IMR-90 (cell line): ENCODE data around the gene FXYD4. TPM values are rescaled to one million over a fixed set of nuclear protein-coding genes. Genes with fewer than 3 reads are reported as not detected.
A peak's percentile ranks its signal among the peaks of the same experiment; 100 is the strongest.

Experiments
- ATAC-seq: fragments of 200-7000 bp; cut with Tn5 transposase; 2 replicates; pipeline ENCODE4 v1.9.1; 2020; ENCODE audit warnings: low read depth, mild to moderate bottlenecking, moderate library complexity
- BruUV-seq: library from RNA; stranded (reverse); fragments of 400-500 nt; replicated peaks from 2 replicates; lab custom pipeline; 2021; lab: Mats Ljungman, UMichigan
- CTCF ChIA-PET: fragments of 300-600 bp; formaldehyde crosslinking; extraction: SDS; loops from one replicate; lab custom pipeline; 2021; ENCODE audit warnings: antibody characterized with exemption; lab: Yijun Ruan, JAX
- POLR2A ChIA-PET: fragments of 300-600 bp; sonication (Branson Sonifier 250); formaldehyde crosslinking; loops from one replicate; lab custom pipeline; 2022; ENCODE audit warnings: antibody characterized with exemption; ENCODE audit not compliant: unreplicated experiment; lab: Charles Lee
- DNase-seq: peaks from one replicate; pipeline ENCODE4 v3.0.0; 2013
- H2AFZ ChIP-seq: replicated peaks from 2 replicates; pipeline ENCODE3; 2013; ENCODE audit warnings: low read length, mild to moderate bottlenecking; ENCODE audit not compliant: poor library complexity
- H2AK5ac ChIP-seq: 2 replicates; pipeline ENCODE4 v1.6.1; 2013; ENCODE audit warnings: low read depth, low read length, inconsistent platforms
- H2AK9ac ChIP-seq: replicated peaks from 2 replicates; pipeline ENCODE3; 2013; ENCODE audit warnings: mild to moderate bottlenecking, low read depth, low read length, moderate library complexity; ENCODE audit not compliant: poor library complexity
- H2BK120ac ChIP-seq: 2 replicates; pipeline ENCODE4 v1.6.1; 2013; ENCODE audit warnings: low read depth, low read length, inconsistent platforms
- H2BK15ac ChIP-seq: 3 replicates; pipeline ENCODE4 v1.6.1; 2013; ENCODE audit warnings: low read depth, low read length, inconsistent platforms
- H2BK20ac ChIP-seq: 2 replicates; pipeline ENCODE4 v1.6.1; 2013; ENCODE audit warnings: low read depth, mild to moderate bottlenecking, inconsistent platforms, low read length, moderate library complexity
- H2BK5ac ChIP-seq: 2 replicates; pipeline ENCODE4 v1.6.1; 2013; ENCODE audit warnings: mild to moderate bottlenecking, low read depth, low read length, inconsistent platforms; ENCODE audit not compliant: poor library complexity, severe bottlenecking
- H3K14ac ChIP-seq: replicated peaks from 2 replicates; pipeline ENCODE4 v1.6.1; 2013; ENCODE audit warnings: low read depth, low read length, inconsistent platforms
- H3K18ac ChIP-seq: 2 replicates; pipeline ENCODE4 v1.6.1; 2013; ENCODE audit warnings: low read depth, low read length, control low read depth
- H3K23ac ChIP-seq: 2 replicates; pipeline ENCODE4 v1.6.1; 2013; ENCODE audit warnings: low read depth, low read length, inconsistent platforms
- H3K27ac ChIP-seq: 2 replicates; pipeline ENCODE4 v1.5.1; 2013; ENCODE audit warnings: mild to moderate bottlenecking, control low read depth, low read length; ENCODE audit not compliant: insufficient read depth
- H3K27me3 ChIP-seq: 2 replicates; pipeline ENCODE4 v1.6.1; 2013; ENCODE audit warnings: low read length; ENCODE audit not compliant: control insufficient read depth, insufficient read depth
- H3K36me3 ChIP-seq: 2 replicates; pipeline ENCODE4 v1.6.1; 2013; ENCODE audit warnings: low read length, mixed read lengths; ENCODE audit not compliant: control insufficient read depth, insufficient read depth
- H3K4ac ChIP-seq: 2 replicates; pipeline ENCODE4 v1.6.1; 2013; ENCODE audit warnings: low read depth, low read length, inconsistent platforms
- H3K4me1 ChIP-seq: 2 replicates; pipeline ENCODE4 v1.6.1; 2013; ENCODE audit warnings: low read length, mixed read lengths; ENCODE audit not compliant: control insufficient read depth, insufficient read depth
- H3K4me2 ChIP-seq: 2 replicates; pipeline ENCODE4 v1.6.1; 2013; ENCODE audit warnings: low read depth, mild to moderate bottlenecking, control low read depth, low read length, moderate library complexity
- H3K4me3 ChIP-seq: 2 replicates; pipeline ENCODE4 v1.5.1; 2013; ENCODE audit warnings: low read depth, mild to moderate bottlenecking, control low read depth, low read length, moderate library complexity; ENCODE audit not compliant: insufficient read depth
- H3K56ac ChIP-seq: 2 replicates; pipeline ENCODE4 v1.6.1; 2013; ENCODE audit warnings: low read length, inconsistent platforms; ENCODE audit not compliant: insufficient read depth; ENCODE audit errors: extremely low read depth
- H3K79me1 ChIP-seq, 2 experiments: 2 replicates each; pipeline ENCODE4 v1.6.1; 2013; ENCODE audit warnings: low read length in 2 of 2, inconsistent platforms in 1 of 2, low read depth in 1 of 2
- H3K9ac ChIP-seq: 2 replicates; pipeline ENCODE4 v1.6.1; 2013; ENCODE audit warnings: low read depth, low read length, control low read depth
- H3K9me1 ChIP-seq: 2 replicates; pipeline ENCODE4 v1.6.1; 2013; ENCODE audit warnings: low read length, inconsistent platforms; ENCODE audit not compliant: insufficient read depth
- H3K9me3 ChIP-seq: 2 replicates; pipeline ENCODE4 v1.6.1; 2013; ENCODE audit warnings: low read length; ENCODE audit not compliant: control insufficient read depth, insufficient read depth
- H4K20me1 ChIP-seq: 2 replicates; pipeline ENCODE4 v1.6.1; 2013; ENCODE audit warnings: low read length, inconsistent platforms; ENCODE audit not compliant: insufficient read depth
- H4K5ac ChIP-seq: 2 replicates; pipeline ENCODE4 v1.6.1; 2013; ENCODE audit warnings: mild to moderate bottlenecking, low read depth, low read length, control low read depth
- H4K8ac ChIP-seq, 2 experiments: 2 replicates each; pipeline ENCODE4 v1.6.1; 2013; ENCODE audit warnings: low read depth in 2 of 2, low read length in 2 of 2, control low read depth in 1 of 2, inconsistent platforms in 1 of 2
- H4K91ac ChIP-seq: 2 replicates; pipeline ENCODE4 v1.6.1; 2013; ENCODE audit warnings: low read depth, low read length, inconsistent platforms; ENCODE audit not compliant: insufficient read depth
- BHLHE40 ChIP-seq: fragments of 150-350 bp; IDR thresholded peaks from 2 replicates; pipeline ENCODE4 v1.6.1; 2016; ENCODE audit warnings: mild to moderate bottlenecking, low read depth, low read length
- CEBPB ChIP-seq: IDR thresholded peaks from 2 replicates; pipeline ENCODE4 v1.6.1; 2012; ENCODE audit warnings: low read depth, low read length, improper control_type of control experiment
- FOS ChIP-seq: fragments of 150-350 bp; IDR thresholded peaks from 2 replicates; pipeline ENCODE4 v1.6.1; 2016; ENCODE audit warnings: low read depth, low read length
- MAZ ChIP-seq: IDR thresholded peaks from 2 replicates; pipeline ENCODE4 v1.6.1; 2012; ENCODE audit warnings: low read depth, mild to moderate bottlenecking, low read length, improper control_type of control experiment, moderate library complexity, borderline replicate concordance
- POLR2A ChIP-seq: IDR thresholded peaks from 2 replicates; pipeline ENCODE4 v1.6.1; 2012; ENCODE audit warnings: mild to moderate bottlenecking, low read depth, low read length
- RCOR1 ChIP-seq: IDR thresholded peaks from 2 replicates; pipeline ENCODE4 v1.6.1; 2012; ENCODE audit warnings: mild to moderate bottlenecking, low read length, improper control_type of control experiment; ENCODE audit not compliant: insufficient replicate concordance
- SMC3 ChIP-seq: fragments of 150-350 bp; IDR thresholded peaks from 2 replicates; pipeline ENCODE4 v1.6.1; 2016; ENCODE audit warnings: low read depth, mild to moderate bottlenecking, antibody characterized with exemption, low read length, moderate library complexity
- WGBS, 2 experiments: methylation state at CpG; one replicate each; pipeline versions ENCODE4 v1.1.5 to v1.1.7; 2013; ENCODE audit warnings: missing lambda C conversion rate in 2 of 2; ENCODE audit not compliant: insufficient read length in 1 of 2; ENCODE audit errors: extremely low coverage in 2 of 2; 5-methylcytosine and 5-hydroxymethylcytosine counted together
- dilution Hi-C: fragments of 300-500 bp; cut with HindIII; formaldehyde crosslinking; loops from one replicate; pipeline ENCODE4 v1.14.3; 2018; ENCODE audit warnings: low sequenced_read_pairs; ENCODE audit not compliant: unreplicated experiment
- in situ Hi-C: fragments of 300-500 bp; cut with MboI; formaldehyde crosslinking; loops from 3 replicates; pipeline ENCODE4 v1.14.3; 2019; ENCODE audit warnings: low sequenced_read_pairs, inconsistent platforms, mixed read lengths
- intact Hi-C: fragments of 100-400 bp; cut with micrococcal nuclease; formaldehyde crosslinking; loops from 2 replicates; pipeline ENCODE4 v1.10.0; 2022
- polyA plus RNA-seq, 3 experiments: library from polyadenylated mRNA; depleted of rRNA; stranded (reverse); fragments of >200 nt; gene quantifications; 2 replicates each; pipeline ENCODE4 v1.2.3, GENCODE V29; 2012; ENCODE audit warnings: low replicate concordance in 1 of 3
- total RNA-seq: library from RNA; depleted of rRNA; stranded (reverse); fragments of >200 nt; gene quantifications from 2 replicates; pipeline ENCODE4 v1.2.3, GENCODE V29; 2012

The FXYD4 gene
- total and polyA plus RNA-seq, 2 of the 4 experiments (the other 2 are of a cell fraction) = not detected

DNA sequence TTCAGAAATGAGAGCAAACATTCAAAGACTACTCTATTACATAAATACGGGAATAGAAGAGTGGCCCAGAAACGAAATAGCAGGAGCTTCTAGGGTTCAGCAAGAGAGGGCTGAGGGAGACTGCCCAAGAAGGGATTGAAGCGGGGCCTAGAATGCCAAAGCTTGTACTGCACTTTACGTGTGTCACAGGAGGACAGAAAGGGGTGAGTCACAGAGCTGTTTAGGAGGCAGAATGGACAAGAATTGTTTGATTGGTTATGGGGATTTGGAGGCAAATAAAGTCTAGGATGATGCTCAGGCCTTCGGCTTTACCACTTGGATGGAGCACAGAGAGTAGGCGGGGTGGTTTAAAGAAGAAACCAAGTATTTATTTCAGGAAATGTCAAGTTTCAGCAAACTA, 11.3 kb upstream of the FXYD4 start:
- WGBS, 2 experiments = no CpG with 5 or more reads among the region's 6 CpGs
- Histone ChIP-seq H4K8ac (no peak overlapping the region), H2BK5ac (no peak overlapping the region), H3K9ac (no peak overlapping the region), H3K4me1 (no peaks in the 10 kb centered on the region), H3K56ac (no peak overlapping the region), H3K27me3 (no peaks in the 10 kb centered on the region; the same call in none of the 2 replicates), H3K9me1 (0 out of 2 replicates have a peak, but pooled peaks cover 3% of the 10 kb centered on the region), H2BK20ac (no peak overlapping the region), H3K36me3 (no peaks in the 10 kb centered on the region), H3K23ac (no peak overlapping the region), H3K27ac (no peak overlapping the region), H3K4ac (no peak overlapping the region), H2BK15ac (no peak overlapping the region), H2AK5ac (no peak overlapping the region), H3K14ac (no peak overlapping the region), H4K91ac (no peak overlapping the region), H4K20me1 (no peaks in the 10 kb centered on the region), H3K79me1 (no peaks in the 10 kb centered on the region; a peak in 1 of 4 replicates), H3K18ac (no peak overlapping the region), H2AK9ac (no peak overlapping the region), H4K5ac (no peak overlapping the region), H3K4me3 (no peak overlapping the region), H3K4me2 (no peak overlapping the region), H3K9me3 (no peaks in the 10 kb centered on the region), H2AFZ (no peak overlapping the region), H2BK120ac (no peak overlapping the region)
- ATAC-seq = no peak
- CTCF ChIA-PET = no interaction called here
- peak; percentile 10 for DNase-seq
- in situ Hi-C loops (no loop called here), dilution Hi-C loops (no loop called here), intact Hi-C loops (no loop called here)
- TF ChIP-seq RCOR1 (no peak), CEBPB (no peak), BHLHE40 (no peak), POLR2A (no peak), FOS (no peak), SMC3 (no peak), MAZ (no peak)
- no TSS peak for BruUV-seq
- POLR2A ChIA-PET = no interaction called here
